GM12892 (cell line): ENCODE measurements around the gene GLUL.

Source experiments
- POLR2A ChIP-seq: IDR thresholded peaks from 2 replicates; pipeline ENCODE4 v1.6.1; 2011; ENCODE audit warnings: low read depth, low read length, control low read depth
- TAF1 ChIP-seq: IDR thresholded peaks from 2 replicates; pipeline ENCODE4 v1.6.1; 2011; ENCODE audit warnings: low read depth, mild to moderate bottlenecking, control low read depth, low read length, borderline replicate concordance

DNA sequence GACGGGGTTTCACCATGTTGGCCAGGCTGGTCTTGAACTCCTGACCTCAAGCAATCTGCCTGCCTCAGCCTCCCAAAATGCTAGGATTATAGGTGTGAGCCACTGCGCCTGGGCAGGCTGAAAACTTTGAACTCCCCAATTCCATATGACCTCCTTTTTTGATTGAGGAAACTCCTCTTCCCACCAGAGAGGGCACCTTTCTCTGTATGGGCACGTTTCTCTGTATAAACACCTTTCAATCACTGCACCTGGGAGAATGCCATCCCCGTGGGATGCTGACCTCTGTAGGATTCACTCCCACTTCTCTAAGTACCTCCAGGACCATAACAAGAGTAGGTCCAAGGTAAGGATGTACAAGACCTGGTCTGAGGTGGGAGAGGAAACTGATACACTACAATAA is 18.5 kb upstream of the GLUL start:
- TF ChIP-seq TAF1 (no peak), POLR2A (no peak)
